Medulla oblongata (tissue), 1 donor: ENCODE data around the gene F2RL1.
"Not testable (repeated sequence)": the region's sequence is repeated elsewhere in the genome, so short reads cannot be mapped to it uniquely, and the experiment has no call there.

Experiments
- DNase-seq: peaks from one replicate; pipeline ENCODE4 v3.0.0-alpha.2; 2015; ENCODE audit errors: extremely low spot score

F2RL1 gene

GRCh38 chr5:76850543-76851145 is 31.8 kb downstream of the F2RL1 start:
- no peak for DNase-seq

DNA sequence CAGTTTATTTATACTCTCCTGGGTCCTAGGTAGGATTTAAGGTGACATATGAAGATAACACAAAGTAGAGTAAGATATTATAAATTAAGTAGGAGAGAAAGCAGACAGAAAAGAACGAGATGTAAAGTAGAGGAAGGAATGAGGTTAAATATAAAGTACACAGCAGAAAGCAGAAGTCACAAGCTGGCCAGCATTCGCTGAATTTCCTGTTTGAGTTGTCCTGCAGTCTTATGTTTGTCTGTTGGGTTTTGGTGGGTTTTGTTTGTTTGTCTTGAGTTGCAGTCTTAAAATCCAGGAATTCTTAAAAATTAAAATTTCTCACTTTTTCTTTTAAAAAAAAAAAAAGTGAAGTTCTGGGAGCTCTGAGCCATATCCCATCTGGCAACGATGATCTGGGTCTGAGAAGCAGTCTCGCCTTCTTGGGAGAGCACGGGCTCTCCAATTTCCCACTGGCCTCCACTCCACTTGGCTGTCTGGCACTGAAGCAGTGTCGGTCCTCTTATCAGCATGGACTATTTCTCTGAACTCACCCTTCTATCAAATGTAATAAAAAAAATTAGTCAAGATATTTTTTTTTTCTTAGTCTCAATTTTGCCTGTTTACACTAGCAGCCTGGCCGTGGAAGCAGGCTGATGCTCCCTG is 33.0 kb downstream of the F2RL1 start:
- peak; percentile 63 for DNase-seq

GRCh38 chr5:76852772-76853171 is 33.9 kb downstream of the F2RL1 start:
- DNase-seq, result no peak

- DNase-seq, result not testable (repeated sequence)
Observed at GRCh38 chr5:76853741-76854140, 34.9 kb downstream of the F2RL1 start.

DNA sequence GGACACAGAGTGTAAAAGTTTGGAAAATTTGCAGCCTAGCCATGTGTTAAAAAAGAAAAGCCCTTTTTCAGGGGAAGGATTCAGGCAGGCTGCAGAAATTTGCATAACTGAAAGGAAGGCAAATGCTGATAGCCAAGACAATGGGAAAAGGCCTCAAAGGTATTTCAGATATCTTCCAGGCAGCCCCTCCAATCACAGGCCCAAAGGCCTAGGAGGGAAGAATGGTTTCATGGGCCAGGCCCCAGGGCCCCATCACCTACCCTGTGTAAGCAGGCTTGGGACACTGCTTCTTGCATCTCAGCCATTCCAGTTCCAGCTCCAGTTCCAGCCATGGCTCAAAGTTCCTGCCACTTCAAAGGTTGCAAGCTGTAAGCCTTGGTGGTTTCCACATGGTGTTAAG is 35.8 kb downstream of the F2RL1 start:
- no peak for DNase-seq

- DNase-seq, result not testable (repeated sequence)
Observed at GRCh38 chr5:76855501-76855900, 36.7 kb downstream of the F2RL1 start.

DNA sequence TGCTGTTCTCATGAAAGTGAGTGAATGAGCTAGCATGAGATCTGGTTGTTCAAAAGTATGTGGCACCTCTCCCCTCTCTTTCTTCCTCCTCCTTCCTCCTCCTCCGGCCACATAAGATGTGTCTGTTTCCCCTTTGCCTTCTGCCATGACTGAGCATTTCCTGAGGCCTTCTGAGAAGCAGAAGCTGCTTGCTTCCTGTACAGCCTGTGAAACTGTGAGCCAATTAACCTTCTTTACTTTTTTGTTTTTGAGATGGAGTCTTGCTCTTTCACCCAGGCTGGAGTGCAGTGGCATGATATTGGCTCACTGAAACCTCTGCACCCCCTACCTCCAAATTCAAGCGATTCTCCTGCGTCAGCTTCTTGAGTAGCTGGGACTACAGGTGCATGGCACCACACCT is 37.1 kb downstream of the F2RL1 start:
- DNase-seq, result peak; percentile 67

GRCh38 chr5:76856800-76857199 is 38.0 kb downstream of the F2RL1 start:
- not testable (repeated sequence) for DNase-seq

- DNase-seq, result no peak
Observed at GRCh38 chr5:76859591-76860247, 40.9 kb downstream of the F2RL1 start.

- no peak for DNase-seq
Observed at GRCh38 chr5:76861612-76862011, 42.8 kb downstream of the F2RL1 start.

- no peak for DNase-seq
Observed at GRCh38 chr5:76863001-76863400, 44.2 kb downstream of the F2RL1 start.

- no peak for DNase-seq
Observed at GRCh38 chr5:76866503-76866902, 47.7 kb downstream of the F2RL1 start.

DNA sequence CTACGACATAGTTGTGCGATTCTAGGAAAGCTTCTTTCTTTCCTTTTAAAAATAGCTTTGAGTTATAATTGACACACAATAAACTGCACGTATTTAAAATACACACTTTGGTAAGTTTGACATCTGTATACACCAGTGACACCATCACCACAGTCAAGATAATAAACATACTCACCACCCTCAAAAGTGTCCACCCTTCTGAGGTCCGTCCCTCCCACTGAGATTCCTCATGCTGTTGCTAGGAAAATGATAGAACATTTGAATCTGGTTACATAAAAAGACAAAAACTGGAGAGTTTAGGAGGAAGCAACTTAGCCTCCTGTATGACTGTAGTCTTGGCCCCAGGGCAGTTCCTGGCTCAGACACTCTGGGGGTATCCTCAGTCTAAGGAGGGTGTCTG is 48.2 kb downstream of the F2RL1 start:
- DNase-seq, result no peak

DNA sequence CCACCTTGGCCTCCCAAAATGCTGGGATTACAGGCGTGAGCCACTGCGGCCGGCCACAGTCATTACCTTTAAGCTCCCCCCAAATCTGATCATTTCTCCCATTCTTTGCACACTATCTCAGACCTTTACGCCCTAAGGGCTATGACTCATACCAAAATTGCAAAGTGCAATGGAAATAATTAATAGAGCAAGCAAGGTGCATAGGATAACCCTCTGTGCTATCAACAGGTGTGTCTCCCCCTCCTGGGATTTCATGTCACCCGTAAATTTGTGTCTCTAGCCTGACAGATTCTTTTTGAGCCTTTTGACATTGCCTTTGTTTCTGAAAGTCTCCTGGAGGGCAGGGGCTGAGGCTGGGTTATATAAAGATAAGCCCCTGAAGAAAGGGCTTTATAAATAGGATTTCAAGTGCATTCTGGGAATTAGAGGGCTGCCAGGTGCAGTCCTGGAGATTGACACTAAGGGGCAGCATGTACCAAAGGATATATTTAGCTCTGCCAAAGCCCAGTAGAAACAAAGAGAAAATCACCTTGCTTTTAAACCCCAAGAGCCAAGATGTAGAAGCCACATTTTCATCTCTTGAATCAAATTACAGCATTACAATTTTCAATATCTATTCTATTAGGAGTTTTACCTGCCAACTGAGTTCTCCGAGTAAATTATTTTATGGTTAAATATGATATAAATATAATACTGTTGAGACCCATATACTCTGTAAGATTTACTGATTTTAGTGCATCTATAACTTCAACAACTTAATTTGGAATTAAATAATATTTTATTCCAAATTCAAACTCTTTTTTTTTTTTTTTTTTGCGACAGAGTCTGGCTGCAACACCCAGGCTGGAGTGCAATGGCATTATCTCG is 49.2 kb downstream of the F2RL1 start:
- DNase-seq, result peak; percentile 82

- no peak for DNase-seq
Observed at GRCh38 chr5:76870046-76870445, 51.2 kb downstream of the F2RL1 start.

- DNase-seq, result no peak
Observed at GRCh38 chr5:76874088-76874581, 55.3 kb downstream of the F2RL1 start.
